Stimulated activated CD8-positive, alpha-beta memory T cell treated with anti-CD3 and anti-CD28 coated beads, Interleukin-4, amount 100 ng/mL, for 24 hours (primary cell): ENCODE measurements around the gene HOXA6.

Source experiments
- DNase-seq: peaks from one replicate; pipeline ENCODE4 v3.0.0-alpha.2; 2020; ENCODE audit warnings: low read depth

Gene HOXA6

DNA sequence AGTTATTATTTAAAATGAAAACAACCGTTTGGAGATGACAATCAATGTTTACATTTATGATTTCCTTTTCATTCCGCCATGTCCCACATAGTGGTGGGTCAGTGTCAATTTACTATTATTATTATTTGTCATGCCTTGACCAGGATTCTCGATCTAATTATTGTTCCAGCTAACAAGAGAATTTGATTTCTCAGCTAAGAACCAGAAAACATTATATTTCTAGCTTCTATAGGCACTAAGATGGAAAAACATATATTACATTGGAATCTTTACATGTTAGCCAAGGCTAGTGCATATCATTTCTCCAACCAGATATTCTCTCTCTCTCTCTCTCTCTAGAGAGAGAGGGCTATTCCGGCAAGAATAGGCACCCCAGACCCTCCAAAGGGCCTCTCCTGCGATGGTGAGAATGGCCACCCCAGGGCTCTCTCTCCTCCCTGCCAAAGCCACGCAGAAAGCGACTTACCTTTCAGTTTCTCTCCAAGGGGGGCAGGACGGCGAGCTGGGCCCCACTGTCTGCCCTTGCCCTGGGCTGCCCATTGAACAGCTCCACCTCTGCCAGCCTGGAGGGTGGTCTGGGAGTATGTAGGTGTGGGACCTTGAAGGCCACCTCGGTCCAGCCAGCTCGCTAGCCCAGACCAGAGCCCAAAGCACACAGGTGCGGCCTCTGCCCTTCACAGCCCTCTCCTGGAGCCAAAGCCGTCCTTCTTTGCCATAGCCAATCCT lies 2.4 kb upstream of the HOXA6 start:
- DNase-seq, result no peak

DNA sequence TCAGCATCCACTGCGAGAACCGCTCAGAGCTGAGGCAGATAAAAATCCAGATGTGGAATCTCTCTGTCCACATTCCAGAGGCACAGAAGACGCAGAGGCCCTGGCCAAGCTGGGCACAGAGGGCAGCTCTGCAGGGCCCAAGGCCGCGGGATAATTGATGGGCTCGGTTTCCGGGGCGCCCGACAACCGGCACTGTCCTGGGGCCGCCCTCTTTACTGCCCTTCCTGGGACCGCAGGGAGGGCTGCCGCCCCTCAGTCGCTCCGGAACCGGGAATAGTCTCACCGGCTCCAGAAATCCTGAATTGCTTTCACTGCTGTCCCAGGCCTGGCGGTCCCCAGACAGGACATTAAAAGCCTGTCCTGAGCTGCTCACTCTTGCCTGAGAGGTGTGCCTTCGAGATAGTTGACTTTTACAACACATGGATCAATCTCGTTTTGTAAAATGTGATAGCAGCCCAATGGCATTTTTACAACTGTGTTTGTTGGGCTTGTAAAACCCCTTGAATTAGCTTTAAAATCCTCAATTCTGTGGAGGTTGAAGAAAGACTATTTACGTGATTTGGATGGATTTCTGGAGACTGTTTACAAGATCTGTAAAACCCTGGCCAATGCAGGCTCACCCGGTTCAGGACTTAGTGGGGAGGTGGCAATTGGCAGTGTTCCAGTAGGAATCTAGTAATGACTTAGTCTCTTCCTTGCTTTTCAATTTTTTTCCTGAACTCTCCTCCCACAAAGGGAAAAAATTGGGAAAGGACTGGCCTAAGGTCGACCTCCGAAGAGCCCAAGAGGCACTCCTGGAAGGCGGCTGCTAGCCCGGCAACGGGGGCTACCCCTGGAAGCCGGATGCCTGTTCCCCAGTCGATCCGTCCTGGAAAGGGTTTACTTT lies 1.4 kb upstream of the HOXA6 start:
- no peak for DNase-seq

DNA sequence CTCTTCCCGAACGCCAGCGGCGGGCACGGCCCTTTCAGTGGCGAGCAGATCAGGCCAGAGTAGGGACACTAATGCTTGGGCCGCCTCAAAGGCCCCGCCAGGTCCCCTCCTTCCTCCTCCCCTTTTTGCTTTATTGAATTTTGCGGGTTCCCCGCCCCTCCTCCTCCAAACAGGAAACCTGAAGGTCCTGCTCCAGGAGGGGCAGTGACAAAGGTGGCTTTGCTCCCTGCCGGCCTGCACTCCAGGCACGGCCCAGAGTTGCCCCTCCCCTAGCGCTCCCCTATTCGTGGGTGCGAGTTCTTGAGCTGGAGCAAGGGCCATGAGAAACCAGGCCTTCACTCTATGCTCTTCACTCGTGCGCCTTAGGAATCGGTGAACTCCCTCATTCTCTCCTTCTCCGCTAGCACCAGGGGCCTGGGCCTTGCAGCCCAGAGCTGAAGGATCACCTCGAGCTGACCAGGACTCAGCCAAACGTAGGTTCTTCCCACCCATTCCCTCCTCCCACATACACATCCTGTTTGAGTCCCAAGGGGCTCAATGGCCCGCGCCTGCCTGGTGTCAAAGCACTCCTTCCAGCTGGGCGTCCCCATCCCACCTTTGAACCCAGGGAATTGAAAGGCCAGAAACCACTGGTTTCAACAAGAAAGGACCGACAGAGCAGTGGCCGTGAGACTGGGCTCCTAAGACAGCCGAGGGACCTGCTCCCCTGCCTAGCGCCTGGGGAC lies 619 bp upstream of the HOXA6 start:
- no peak for DNase-seq

DNA sequence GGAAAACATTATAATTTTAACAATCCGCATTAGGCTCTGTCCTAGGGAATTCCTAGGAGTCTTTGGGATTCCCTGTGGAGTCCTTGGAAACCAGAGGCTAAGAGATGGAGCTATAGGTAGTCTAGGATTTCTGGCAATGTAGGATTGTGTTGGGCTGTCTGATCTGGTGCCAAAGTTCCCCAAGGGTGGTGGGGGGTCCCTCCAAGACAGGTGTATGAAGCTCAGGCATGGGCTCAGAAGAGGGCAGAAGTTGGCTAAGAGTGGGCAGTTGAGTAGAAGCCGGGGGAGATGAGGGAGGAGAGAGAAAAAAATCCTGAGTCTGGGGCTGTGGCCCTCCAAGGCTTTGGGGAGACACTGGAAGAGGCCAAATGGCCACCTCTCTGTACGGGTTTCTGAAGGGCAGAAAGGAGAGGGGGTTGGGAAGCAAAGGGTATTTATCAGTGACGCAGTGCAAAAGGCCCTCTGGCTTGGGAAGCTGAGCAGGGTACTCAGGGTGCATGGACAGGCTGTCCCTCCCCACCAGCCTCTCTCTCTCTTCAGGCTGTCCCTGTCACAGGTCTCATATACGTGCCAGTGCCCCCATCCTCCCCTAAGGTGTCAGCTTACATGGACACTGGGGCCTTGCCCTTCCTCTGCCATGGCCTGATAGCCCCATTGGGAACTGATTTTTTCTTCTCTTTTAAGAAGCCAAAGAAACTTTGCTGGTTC lies 929 bp downstream of the HOXA6 start:
- DNase-seq, result no peak

DNA sequence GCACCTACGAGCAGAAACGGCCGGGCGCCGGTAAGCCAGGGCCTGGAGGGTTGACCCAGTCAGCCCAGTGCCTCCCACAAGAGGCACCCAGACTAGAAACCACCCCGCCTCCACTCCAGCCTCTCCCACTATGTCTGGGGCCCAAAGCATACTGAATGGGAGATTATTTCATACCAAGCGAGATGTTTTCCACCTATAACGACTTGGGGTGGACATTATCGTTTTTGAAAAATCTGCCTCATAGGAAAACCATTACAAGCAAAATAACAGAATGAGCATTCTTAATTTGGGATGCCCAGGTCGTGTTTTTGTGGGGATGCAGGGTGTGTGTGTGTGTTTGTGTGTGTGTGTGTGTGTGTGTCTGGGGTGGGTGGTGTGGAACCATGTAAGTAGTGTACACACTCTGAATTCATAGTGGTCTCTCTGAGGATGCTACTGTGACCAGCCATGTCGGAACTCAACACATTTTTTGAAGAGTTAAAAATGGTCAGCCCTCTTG lies 1.6 kb downstream of the HOXA6 start:
- no peak for DNase-seq

DNA sequence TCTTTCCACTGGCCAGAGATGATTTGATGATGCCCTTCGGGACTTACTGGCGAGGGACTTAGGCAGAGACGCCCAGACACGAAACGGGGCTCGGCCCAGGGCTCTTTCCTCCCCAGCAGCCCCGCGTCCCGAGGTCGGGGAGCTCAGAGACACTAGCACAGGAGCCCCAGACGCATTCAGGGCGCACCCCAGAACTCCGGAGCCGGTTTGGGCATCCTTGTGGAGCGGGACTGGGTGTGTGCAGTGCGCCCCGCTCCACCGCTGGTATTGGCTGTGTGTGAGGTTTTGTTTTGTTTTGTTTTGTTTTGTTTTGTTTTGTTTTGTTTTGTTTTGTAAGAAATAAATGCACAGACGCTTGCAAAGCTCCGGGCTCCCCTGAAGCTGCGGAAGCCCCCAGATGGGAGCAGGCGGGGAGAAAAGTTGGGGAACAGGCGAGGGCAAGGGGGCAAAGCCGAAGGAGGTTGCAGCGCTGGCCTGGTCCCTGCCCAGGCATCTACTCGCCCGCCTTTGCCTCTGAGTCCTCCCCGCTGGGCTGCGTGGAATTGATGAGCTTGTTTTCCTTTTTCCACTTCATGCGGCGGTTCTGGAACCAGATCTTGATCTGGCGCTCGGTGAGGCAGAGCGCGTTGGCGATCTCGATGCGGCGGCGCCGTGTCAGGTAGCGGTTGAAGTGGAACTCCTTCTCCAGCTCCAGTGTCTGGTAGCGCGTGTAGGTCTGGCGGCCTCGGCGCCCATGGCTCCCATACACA lies 2.2 kb downstream of the HOXA6 start:
- DNase-seq, result no peak

DNA sequence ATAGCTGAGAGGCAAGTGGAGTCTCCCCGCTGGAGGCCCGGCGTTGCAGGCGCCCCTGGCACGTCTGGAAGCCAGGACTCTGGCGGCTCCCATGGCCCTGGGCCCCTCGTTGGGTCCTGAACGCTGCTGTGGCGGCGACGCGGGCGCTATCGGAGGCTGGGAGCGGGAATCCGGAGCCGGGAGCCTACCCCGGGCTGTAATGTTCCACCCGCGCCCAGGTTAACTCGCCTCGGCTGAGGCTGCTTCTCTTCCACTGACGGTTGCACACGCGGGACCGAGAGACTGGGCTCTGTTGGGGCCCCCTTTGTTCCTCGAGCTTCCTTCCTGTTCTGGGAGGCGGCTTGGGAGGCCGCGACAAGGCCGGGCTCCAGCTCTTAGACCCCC lies 2.8 kb downstream of the HOXA6 start:
- no peak for DNase-seq

DNA sequence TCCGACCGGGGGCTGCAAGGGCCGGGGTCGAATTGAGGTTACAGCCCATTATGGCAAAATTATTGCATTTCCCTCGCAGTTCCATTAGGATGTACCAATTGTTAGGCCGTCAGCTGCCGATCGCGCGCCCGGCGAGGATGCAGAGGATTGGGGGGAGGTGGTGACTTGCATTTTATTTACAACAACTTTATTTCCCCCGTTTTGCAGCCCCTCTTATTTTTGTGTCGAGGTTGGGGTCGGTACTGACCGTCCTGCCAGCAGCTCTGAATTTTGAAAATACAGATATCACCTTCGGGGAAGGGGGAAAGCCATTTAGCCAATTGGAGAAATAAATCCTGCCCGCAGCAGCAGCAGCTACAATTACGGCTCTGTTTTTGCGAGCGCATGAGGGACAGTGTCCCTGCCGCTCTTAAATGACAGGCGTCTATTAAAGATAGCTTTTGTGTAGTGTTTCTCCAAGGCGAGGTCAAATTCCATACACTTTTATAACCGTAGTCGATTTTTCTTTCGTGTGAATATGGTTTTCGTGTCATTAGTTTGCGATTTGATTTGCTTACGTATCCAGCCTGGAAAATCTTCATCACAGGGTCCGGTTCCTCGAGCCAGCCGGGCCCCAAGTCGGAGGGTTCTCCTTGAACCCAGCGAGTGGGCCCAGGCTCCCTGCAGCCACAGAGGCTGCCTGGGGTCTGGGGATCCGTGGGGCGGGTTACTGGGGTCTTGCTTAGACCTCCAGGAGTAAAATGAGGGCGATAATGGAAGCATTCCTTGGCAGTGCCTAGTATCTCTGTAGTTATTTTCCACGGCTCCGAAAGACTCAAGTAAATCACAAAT lies 3.4 kb downstream of the HOXA6 start:
- DNase-seq, result no peak

DNA sequence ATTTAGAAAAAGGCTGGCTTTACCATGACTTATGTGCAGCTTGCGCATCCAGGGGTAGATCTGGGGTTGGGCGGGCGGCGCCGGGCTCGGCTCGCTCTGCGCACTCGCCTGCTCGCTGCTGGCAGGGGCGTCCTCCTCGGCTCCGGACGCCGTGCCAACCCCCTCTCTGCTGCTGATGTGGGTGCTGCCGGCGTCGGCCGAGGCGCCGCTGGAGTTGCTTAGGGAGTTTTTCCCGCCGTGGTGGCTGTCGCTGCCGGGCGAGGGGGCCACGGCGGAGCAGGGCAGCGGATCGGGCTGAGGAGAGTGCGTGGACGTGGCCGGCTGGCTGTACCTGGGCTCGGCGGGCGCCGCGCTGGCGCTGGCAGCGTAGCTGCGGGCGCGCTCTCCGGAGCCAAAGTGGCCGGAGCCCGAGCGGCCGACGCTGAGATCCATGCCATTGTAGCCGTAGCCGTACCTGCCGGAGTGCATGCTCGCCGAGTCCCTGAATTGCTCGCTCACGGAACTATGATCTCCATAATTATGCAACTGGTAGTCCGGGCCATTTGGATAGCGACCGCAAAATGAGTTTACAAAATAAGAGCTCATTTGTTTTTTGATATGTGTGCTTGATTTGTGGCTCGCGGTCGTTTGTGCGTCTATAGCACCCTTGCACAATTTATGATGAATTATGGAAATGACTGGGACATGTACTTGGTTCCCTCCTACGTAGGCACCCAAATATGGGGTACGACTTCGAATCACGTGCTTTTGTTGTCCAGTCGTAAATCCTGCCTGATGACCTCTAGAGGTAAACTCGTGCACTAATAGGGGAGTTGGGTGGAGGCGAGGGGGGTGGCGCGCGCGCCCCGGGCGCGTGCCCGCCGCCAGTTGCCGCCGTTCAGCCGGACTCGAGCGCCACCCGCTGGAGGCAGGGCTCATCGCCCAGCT lies 4.3 kb downstream of the HOXA6 start, which contains the start of gene HOXA5:
Gene HOXA5 (minus strand): TSS at position 659 of the 927 bp plus-strand sequence. CDS start 74 bp downstream, at position 585.
- DNase-seq, result no peak

DNA sequence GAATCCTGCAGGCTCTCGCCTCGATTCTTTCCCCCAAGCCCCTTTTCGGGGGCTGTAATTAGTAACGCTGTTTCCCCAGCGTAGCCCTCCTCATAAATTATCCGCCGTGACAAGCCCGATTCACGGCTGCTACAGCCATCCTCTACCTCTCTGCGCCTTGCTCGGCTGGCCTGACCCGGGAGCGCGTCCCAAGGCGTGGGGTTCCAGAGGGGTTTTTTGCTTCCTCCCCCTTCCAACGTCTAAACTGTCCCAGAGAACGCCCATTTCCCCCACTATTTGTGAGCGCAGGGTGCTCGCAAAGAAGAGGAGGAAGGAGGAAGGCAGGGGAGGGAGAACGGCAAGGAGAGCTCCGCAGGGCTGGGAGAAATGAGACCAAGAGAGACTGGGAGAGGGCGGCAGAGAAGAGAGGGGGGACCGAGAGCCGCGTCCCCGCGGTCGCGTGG lies 5.0 kb downstream of the HOXA6 start:
- DNase-seq, result no peak

DNA sequence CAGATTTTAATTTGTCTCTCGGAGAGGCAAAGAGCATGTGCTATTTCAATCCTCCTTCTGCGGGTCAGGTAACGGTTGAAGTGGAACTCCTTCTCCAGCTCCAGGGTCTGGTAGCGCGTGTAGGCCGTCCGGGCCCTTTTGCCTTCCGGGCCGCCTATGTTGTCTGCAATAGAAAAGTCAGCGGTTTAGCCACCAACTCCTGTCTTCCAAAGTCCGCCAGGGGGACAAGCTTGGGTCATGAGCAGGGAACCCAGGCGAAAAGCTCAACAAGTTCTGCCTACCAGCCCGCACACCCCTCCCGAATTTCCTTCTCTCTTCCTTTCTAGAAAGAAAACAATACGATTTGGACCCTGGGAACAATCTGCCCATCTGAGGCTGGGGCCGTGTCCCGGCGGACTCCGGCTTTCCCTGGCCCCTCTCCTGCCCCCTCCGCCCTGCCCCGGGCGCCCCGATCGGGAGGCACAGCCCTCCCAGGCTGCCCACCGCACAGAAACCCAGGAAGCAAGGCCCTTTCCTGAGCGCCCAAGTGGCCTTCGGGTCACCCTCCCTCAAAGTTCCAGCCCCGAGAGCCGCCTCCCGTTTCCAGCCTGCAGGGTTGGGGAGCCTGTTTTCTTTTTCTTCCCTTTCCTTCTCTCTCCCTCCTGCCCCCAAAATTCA lies 5.5 kb downstream of the HOXA6 start:
- no peak for DNase-seq

DNA sequence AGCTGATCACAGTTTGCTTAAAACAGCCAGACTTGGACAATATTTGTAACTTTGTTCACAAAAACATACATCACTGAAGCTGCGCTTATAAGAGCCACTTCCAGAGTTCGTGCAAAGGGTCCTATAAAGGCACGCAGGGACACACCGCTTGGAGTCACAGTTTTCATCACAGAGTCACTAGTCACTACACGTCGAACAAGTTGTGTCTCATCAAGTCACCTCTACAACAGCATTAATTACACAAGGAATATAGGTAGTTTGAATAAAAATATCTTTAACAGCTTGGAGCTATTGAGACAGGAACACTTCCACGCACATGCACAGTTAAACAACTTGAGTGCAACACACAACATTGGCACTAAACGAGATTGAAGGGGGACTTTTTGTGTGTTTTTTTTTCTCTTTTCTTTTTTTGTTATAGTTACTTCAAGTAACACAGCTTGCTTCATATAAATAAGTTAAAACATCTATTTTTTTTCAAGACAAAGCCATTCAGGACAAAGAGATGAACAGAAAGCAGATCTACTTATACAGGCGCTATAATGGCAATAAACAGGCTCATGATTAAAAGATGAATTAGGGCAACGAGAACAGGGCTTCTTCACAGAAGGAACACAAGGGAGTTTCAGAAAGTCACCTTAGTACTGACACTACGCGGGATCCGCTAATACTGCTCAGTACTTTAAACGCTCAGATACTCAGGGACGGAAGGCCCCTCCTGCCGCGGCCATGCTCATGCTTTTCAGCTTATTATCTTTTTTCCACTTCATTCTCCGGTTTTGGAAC lies 6.2 kb downstream of the HOXA6 start:
- DNase-seq, result no peak

DNA sequence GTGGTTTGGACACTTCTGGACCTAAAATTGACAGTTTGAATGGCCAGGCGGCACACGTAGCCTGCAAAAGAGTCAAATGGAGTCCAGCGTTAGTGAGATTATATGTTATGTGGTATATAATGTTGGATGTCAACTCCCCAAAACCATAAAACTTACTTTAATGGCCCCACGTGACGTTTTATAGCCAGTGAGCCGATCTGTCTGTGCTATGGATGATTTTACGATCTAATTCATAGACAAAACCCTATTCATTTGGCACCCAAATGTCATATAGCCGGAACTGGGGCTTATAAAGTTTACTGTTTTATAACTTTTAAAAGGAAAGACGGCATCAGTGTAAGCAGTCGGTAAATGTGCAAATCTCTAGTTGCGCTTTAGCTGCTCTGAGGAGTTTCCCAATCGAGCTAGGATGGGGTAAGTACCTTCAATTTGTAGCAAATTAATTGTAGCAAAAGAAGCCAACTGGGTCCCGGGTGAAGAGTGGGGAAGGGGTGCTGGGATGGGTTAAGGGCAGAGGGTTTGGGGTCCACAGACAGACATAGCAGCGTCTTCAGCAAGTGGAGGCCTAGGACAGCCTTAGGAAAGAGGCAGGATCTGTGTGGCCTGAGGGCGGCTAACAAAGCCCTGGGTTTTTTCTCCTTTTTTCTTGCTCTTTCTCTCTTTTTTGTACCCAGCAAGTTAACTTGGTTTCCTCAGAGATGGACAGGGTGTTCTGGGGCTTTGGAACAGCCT lies 7.3 kb downstream of the HOXA6 start:
- no peak for DNase-seq

DNA sequence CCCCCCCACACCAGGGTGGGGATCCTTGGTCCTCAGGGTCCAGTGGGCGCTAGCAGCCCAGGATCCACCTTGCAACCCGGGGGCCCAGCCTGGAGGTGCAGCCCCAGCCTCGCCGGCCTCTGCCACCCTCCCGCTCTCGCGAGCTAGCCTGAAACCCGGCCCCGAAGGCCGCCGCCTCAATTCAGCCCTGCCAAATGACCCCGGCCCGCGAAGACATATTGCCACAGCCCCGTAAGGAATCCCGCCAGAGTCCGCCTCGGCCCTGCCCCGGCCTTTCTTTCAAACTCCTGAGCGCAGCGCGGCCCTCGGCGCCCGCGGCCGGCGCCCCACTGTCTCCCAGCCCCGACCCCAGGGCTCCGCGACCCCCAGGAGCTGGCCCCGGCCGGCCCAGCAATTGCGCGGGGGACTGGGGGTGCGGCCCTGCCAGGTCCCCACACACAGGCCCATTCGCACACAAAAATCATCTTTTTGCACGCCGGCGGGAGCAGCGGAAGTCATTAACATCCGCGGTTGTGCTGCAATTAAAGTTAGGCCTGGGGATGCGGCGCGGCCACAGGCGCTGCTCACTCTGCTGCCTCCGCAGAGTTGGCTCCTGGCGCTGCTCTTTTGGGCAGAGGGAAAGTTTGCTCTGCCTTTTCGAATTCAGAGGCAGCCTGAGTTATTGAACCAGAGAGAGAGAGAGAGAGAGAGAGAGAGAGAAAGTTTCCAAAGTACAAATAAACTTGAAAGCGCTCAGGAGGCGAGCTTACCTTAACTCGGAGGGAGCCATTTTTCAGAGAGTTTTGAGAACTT lies 8.0 kb downstream of the HOXA6 start:
- no peak for DNase-seq

DNA sequence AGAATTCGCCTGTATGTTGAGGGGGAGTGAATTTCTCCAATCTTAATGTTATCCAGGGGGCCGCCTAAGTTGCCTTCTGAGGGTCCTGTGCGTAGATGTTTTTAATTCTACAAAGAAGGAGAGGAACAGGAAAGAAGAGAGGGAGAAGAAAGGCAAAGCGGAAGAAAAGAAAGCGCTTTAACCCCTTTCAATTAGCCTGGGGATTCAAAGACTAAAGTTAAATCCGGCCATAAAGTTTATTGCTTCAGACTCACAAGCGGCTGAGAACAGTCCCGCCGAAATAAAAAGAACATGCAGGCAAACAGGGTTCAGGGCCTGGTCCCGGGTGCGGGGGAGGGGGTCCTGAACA lies 8.6 kb downstream of the HOXA6 start:
- DNase-seq, result no peak

DNA sequence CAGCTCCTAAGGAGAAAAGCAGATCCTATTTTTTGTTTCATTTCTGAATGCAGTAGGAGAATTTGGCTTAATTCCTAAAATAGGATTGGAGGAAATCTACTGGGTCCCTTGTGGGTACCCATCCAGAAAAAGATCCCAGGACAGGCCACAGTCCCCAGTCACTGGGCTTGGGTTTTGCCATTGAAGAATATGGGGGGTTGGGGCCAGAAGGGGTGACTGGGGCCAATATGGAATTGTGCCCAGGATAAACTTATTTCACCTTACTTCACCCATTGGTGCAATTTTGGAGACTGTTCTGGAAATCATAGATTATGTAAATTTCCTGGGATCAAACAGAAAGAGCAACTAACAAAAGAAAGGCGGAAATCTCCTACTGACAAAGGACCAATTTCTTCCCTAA lies 9.1 kb downstream of the HOXA6 start:
- no peak for DNase-seq
